Stomach (tissue), 9 donors: ENCODE measurements around the gene CARD14. TPM values are rescaled to one million over a fixed set of nuclear protein-coding genes. Genes with fewer than 3 reads are reported as not detected.

ENCODE experiments used
- DNase-seq, 2 donors: peaks; one replicate each; pipeline versions ENCODE4 v3.0.0 to v3.0.0-alpha.2; 2013 to 2019
- H3K27ac ChIP-seq, 5 donors: fragments of 200-600 bp in 4 of 5; sonication (generic) in 4 of 5; one replicate each; pipeline ENCODE4 v1.5.1; 2013 to 2019; ENCODE audit warnings: mild to moderate bottlenecking in 1 of 5, moderate library complexity in 1 of 5
- H3K27me3 ChIP-seq, 3 donors: fragments of 200-600 bp; sonication (generic); one replicate each; pipeline ENCODE4 v1.5.1; 2017 to 2019; ENCODE audit warnings: mixed run types in 1 of 3
- H3K36me3 ChIP-seq, 4 donors: fragments of 200-600 bp; sonication (generic); 1 replicate in 3 of 4; 2 replicates in 1 of 4; pipeline ENCODE4 v1.5.1; 2016 to 2019
- H3K4me1 ChIP-seq, 4 donors: fragments of 200-600 bp; sonication (generic); one replicate each; pipeline ENCODE4 v1.5.1; 2016 to 2019
- H3K4me3 ChIP-seq, 4 donors: fragments of 200-600 bp; sonication (generic) in 3 of 4; one replicate each; pipeline ENCODE4 v1.5.1; 2016 to 2019; ENCODE audit warnings: mild to moderate bottlenecking in 1 of 4
- H3K9me3 ChIP-seq, 4 donors: fragments of 200-600 bp; sonication (generic); one replicate each; pipeline ENCODE4 v1.5.1; 2016 to 2019
- CTCF ChIP-seq, 7 experiments: fragments of 450-650 bp in 4 of 7; fragments of 200-600 bp in 3 of 7; sonication (generic) in 3 of 7; IDR thresholded peaks; one replicate each; pipeline ENCODE4 v1.5.1; 2016 to 2019; ENCODE audit warnings: antibody characterized with exemption in 7 of 7, control low read depth in 2 of 7, mild to moderate bottlenecking in 1 of 7
- EP300 ChIP-seq: sonication (generic); formaldehyde crosslinking; IDR thresholded peaks from one replicate; pipeline ENCODE4 v1.6.1; 2017; ENCODE audit warnings: antibody characterized with exemption
- POLR2A ChIP-seq, 4 donors: fragments of 450-650 bp; IDR thresholded peaks; one replicate each; pipeline ENCODE4 v1.6.1; 2016; ENCODE audit warnings: antibody characterized with exemption in 4 of 4, control low read depth in 2 of 4, mild to moderate bottlenecking in 1 of 4, moderate library complexity in 1 of 4
- POLR2AphosphoS5 ChIP-seq, 3 donors: sonication (generic); formaldehyde crosslinking; IDR thresholded peaks; one replicate each; pipeline ENCODE4 v1.6.1; 2016; ENCODE audit warnings: antibody characterized with exemption in 3 of 3
- WGBS, 5 donors: extraction: QIAGEN DNeasy Blood & Tissue Kit in 3 of 5; methylation state at CpG; one replicate each; pipeline versions ENCODE4 v1.1.5 to v1.1.7; 2013 to 2018; 5-methylcytosine and 5-hydroxymethylcytosine counted together
- intact Hi-C: fragments of 100-400 bp; cut with DNase I; formaldehyde crosslinking; loops from one replicate; pipeline ENCODE4 v1.15.1; 2023; ENCODE audit warnings: low total_unique reads
- polyA plus RNA-seq, 3 donors: library from polyadenylated mRNA; stranded (reverse); fragments of 200-250 nt; gene quantifications; one replicate each; pipeline ENCODE4 v1.2.3, GENCODE V29; 2013
- total RNA-seq, 5 donors: library from RNA; depleted of rRNA; stranded (reverse); fragments of >200 nt; gene quantifications; one replicate each; pipeline versions ENCODE4 v1.1.0 to v1.2.3, GENCODE V29; 2014 to 2016
- donor health status: healthy with polysubstance abuse.
- donor health status: Bipolar disorder and iron deficiency.
- donor health status: healthy.

The CARD14 gene
- total and polyA plus RNA-seq, 8 donors, result 0.12 to 10.5 (median 3.3) TPM; not detected in 4

- intact Hi-C loops, result no loop called here
Observed at GRCh38 chr17:80138856-80139426, 30.9 kb upstream of the CARD14 start.

GRCh38 chr17:80141463-80142165, 28.2 kb upstream of the CARD14 start:
- intact Hi-C loops, result no loop called here
- no peak for TF ChIP-seq POLR2A (IDR thresholded peaks at IDR 0.05)
- TF ChIP-seq POLR2AphosphoS5 (IDR thresholded peaks at IDR 0.05), result no peak
- no peak for TF ChIP-seq CTCF (IDR thresholded peaks at IDR 0.05)
- TF ChIP-seq EP300, result no peak
- Histone ChIP-seq H3K27ac (no peak overlapping the region), H3K9me3 (no peaks in the 10 kb centered on the region), H3K27me3 (no peaks in the 10 kb centered on the region), H3K36me3 (peaks cover 69 to 77% (median 76%) of the 10 kb centered on the region in 4 donors), H3K4me3 (no peak overlapping the region), H3K4me1 (peaks cover 14 to 32% (median 20%) of the 10 kb centered on the region in 4 donors)
- 91 to 94% (median 94%) methylated on average over 7 of the region's 7 CpGs for WGBS, 5 donors
- DNase-seq, result no peak

More at GRCh38 chr17:80138856-80139426, 30.9 kb upstream of the CARD14 start:
- Histone ChIP-seq H3K27ac (no peak overlapping the region), H3K4me1 (peaks cover 0 to 11% (median under 1%) of the 10 kb centered on the region in 4 donors), H3K27me3 (no peaks in the 10 kb centered on the region), H3K4me3 (no peak overlapping the region), H3K9me3 (no peaks in the 10 kb centered on the region), H3K36me3 (peaks cover 92 to 100% (median 100%) of the 10 kb centered on the region in 4 donors)
- 88 to 90% (median 88%) methylated on average over 18 of the region's 18 CpGs for WGBS, 5 donors
- peak in 1 of 2 donors; percentile 18 for DNase-seq
- no peak for TF ChIP-seq CTCF (IDR thresholded peaks at IDR 0.05)
- TF ChIP-seq POLR2AphosphoS5 (IDR thresholded peaks at IDR 0.05), result no peak
- TF ChIP-seq EP300, result no peak
- TF ChIP-seq POLR2A (IDR thresholded peaks at IDR 0.05), result no peak

- H3K4me3 ChIP-seq, result no peak overlapping the region
- H3K27ac ChIP-seq, result no peak overlapping the region
- peaks cover 16 to 35% (median 23%) of the 10 kb centered on the region in 4 donors for H3K4me1 ChIP-seq
- no peaks in the 10 kb centered on the region for H3K9me3 ChIP-seq
- no peak for TF ChIP-seq EP300
- TF ChIP-seq CTCF (IDR thresholded peaks at IDR 0.05), result no peak
- TF ChIP-seq POLR2A (IDR thresholded peaks at IDR 0.05), result no peak
- TF ChIP-seq POLR2AphosphoS5 (IDR thresholded peaks at IDR 0.05), result no peak
- no peak for DNase-seq
- WGBS, 5 donors, result 90 to 96% (median 92%) methylated on average over 6 of the region's 6 CpGs
- intact Hi-C loops, result no loop called here
- H3K27me3 ChIP-seq, result no peaks in the 10 kb centered on the region
- H3K36me3 ChIP-seq, result peaks cover 56 to 64% (median 63%) of the 10 kb centered on the region in 4 donors
Observed at GRCh38 chr17:80142929-80143328, 26.9 kb upstream of the CARD14 start.

GRCh38 chr17:80145076-80146075, 24.5 kb upstream of the CARD14 start:
- peak overlapping the region in 4 of 5 donors; percentile 92 to 99 (median 96) for H3K27ac ChIP-seq
- H3K27me3 ChIP-seq, result no peaks in the 10 kb centered on the region
- WGBS, 5 donors, result 38 to 51% (median 46%) methylated on average over 10 of the region's 10 CpGs
- H3K4me3 ChIP-seq, result peak overlapping the region; percentile 68 to 88 (median 82)
- TF ChIP-seq EP300 (no peak), POLR2A (IDR thresholded peaks at IDR 0.05) (no peak), CTCF (IDR thresholded peaks at IDR 0.05) (no peak), POLR2AphosphoS5 (IDR thresholded peaks at IDR 0.05) (no peak)
- H3K9me3 ChIP-seq, result no peaks in the 10 kb centered on the region
- DNase-seq, result no peak
- intact Hi-C loops, result no loop called here
- peaks cover 31 to 39% (median 38%) of the 10 kb centered on the region in 4 donors for H3K36me3 ChIP-seq
- peaks cover 19 to 46% (median 32%) of the 10 kb centered on the region in 4 donors for H3K4me1 ChIP-seq
